HG02610 (cell line): ENCODE data around the gene ACOX3.
"Not testable (repeated sequence)": the region's sequence is repeated elsewhere in the genome, so short reads cannot be mapped to it uniquely, and the experiment has no call there.

ENCODE experiments used
- ATAC-seq: cut with Tn5 transposase; IDR thresholded peaks from one replicate; pipeline ENCODE4 v1.9.1; 2021; ENCODE audit warnings: mild to moderate bottlenecking, moderate library complexity; ENCODE audit not compliant: unreplicated experiment

ACOX3 gene

GRCh38 chr4:8359193-8359592, 81.3 kb downstream of the ACOX3 start:
- ATAC-seq = no peak

- no peak for ATAC-seq
Observed at GRCh38 chr4:8356856-8357255, 83.7 kb downstream of the ACOX3 start.

- ATAC-seq = no peak
Observed at GRCh38 chr4:8355864-8356565, 84.5 kb downstream of the ACOX3 start.

GRCh38 chr4:8355306-8355705, 85.2 kb downstream of the ACOX3 start:
- no peak for ATAC-seq

GRCh38 chr4:8353912-8354453, 86.5 kb downstream of the ACOX3 start:
- no peak for ATAC-seq

GRCh38 chr4:8353158-8353669, 87.3 kb downstream of the ACOX3 start:
- no peak for ATAC-seq

- ATAC-seq = no peak
Observed at GRCh38 chr4:8352368-8353157, 88.0 kb downstream of the ACOX3 start.

GRCh38 chr4:8351931-8352367, 88.6 kb downstream of the ACOX3 start:
- ATAC-seq = no peak

GRCh38 chr4:8350841-8351461, 89.6 kb downstream of the ACOX3 start:
- no peak for ATAC-seq

- no peak for ATAC-seq
Observed at GRCh38 chr4:8350352-8350751, 90.2 kb downstream of the ACOX3 start.

- ATAC-seq = no peak
Observed at GRCh38 chr4:8349664-8350236, 90.8 kb downstream of the ACOX3 start.

- not testable (repeated sequence) for ATAC-seq
Observed at GRCh38 chr4:8349236-8349635, 91.3 kb downstream of the ACOX3 start.

GRCh38 chr4:8348071-8348470, 92.5 kb downstream of the ACOX3 start:
- no peak for ATAC-seq

GRCh38 chr4:8347660-8348059, 92.9 kb downstream of the ACOX3 start:
- no peak for ATAC-seq

GRCh38 chr4:8346838-8347605, 93.5 kb downstream of the ACOX3 start:
- ATAC-seq = no peak

- no peak for ATAC-seq
Observed at GRCh38 chr4:8345946-8346814, 94.3 kb downstream of the ACOX3 start.

- ATAC-seq = no peak
Observed at GRCh38 chr4:8345053-8345945, 95.2 kb downstream of the ACOX3 start.

GRCh38 chr4:8344377-8344776, 96.1 kb downstream of the ACOX3 start:
- no peak for ATAC-seq
